Fibroblast of villous mesenchyme (primary cell): ENCODE measurements around the gene SPIN1. TPM values are rescaled to one million over a fixed set of nuclear protein-coding genes. Genes with fewer than 3 reads are reported as not detected.

Experiments
- DNase-seq: peaks from one replicate; pipeline ENCODE4 v3.0.0-alpha.2; 2010; ENCODE audit warnings: low read depth
- H3K4me3 ChIP-seq: 2 replicates; pipeline ENCODE4 v1.5.1; 2011; ENCODE audit warnings: low read depth, mild to moderate bottlenecking, low read length
- total RNA-seq: library from RNA; depleted of rRNA; stranded (reverse); fragments of >200 nt; gene quantifications from 2 replicates; pipeline ENCODE4 v1.2.3, GENCODE V29; 2012
- TF ChIP-seq, protein P1 (sequence below): IDR thresholded peaks from 2 replicates; pipeline ENCODE4 v1.5.1; 2012; ENCODE audit warnings: low read depth, mild to moderate bottlenecking, low read length; ENCODE audit not compliant: insufficient read depth

The SPIN1 gene
- total RNA-seq, 1 donor: 165 TPM

DNA sequence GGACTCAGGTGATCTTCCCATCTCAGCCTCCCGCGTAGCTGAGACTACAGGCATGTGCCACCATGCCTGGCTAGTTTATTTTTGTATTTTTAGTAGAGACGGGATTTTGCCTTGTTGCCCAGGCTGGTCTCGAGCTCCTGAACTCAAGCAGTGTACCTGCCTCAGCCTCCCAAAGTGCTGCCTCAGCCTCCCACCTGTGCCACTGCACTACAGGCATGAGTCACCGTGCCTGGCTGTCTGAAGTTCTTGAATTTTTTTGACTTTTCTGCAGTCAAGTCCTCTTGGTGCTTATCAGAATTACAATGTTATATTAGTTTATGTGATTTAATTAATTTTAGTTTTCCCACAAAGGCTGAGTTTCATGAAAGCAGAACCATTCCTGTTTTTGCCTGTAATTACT is 9.8 kb downstream of the SPIN1 start:
- H3K4me3 ChIP-seq: no peak overlapping the region
- no peak for DNase-seq
- TF ChIP-seq, protein P1, sequence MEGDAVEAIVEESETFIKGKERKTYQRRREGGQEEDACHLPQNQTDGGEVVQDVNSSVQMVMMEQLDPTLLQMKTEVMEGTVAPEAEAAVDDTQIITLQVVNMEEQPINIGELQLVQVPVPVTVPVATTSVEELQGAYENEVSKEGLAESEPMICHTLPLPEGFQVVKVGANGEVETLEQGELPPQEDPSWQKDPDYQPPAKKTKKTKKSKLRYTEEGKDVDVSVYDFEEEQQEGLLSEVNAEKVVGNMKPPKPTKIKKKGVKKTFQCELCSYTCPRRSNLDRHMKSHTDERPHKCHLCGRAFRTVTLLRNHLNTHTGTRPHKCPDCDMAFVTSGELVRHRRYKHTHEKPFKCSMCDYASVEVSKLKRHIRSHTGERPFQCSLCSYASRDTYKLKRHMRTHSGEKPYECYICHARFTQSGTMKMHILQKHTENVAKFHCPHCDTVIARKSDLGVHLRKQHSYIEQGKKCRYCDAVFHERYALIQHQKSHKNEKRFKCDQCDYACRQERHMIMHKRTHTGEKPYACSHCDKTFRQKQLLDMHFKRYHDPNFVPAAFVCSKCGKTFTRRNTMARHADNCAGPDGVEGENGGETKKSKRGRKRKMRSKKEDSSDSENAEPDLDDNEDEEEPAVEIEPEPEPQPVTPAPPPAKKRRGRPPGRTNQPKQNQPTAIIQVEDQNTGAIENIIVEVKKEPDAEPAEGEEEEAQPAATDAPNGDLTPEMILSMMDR: no peak

DNA sequence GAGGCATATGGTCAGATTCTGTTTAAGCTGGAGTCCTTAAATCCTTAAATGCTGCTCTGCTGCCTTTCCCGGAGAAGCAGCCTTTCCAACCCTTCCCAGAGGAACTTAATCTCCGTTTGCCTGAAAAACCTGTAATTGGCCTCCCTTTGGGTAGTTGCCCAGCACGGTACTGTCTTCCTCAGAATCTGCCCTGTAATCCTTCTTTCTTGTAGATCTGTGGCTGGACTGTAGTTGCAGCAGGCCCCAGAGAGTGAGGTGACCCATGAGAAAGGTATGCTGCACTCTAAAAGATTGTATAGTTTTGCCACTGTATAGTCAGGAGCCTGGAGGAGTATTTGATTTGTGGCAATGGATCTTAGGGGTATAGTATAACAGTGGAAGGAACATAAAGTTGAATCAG is 11.7 kb downstream of the SPIN1 start:
- TF ChIP-seq, protein P1: no peak
- peak; percentile 77 for DNase-seq
- no peak overlapping the region for H3K4me3 ChIP-seq

DNA sequence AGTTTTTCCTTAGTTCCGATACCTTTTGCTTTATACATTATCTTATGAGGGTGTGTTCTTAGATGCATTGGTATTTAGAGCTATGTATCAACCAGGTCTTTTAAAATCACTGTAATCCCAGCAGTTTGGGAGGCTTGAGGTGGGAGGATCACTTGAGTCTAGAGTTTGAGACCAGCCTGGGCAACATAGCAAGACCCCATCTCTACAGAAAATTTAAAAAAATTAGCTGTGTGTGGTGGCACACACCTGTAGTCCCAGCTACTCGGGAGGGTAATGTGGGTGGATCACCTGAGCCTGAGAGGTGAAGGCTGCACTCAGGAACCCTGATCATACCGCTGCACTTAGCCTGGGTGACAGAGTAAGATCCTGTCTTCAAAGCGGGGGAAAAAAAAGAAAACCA is 15.1 kb downstream of the SPIN1 start:
- TF ChIP-seq, protein P1: no peak
- H3K4me3 ChIP-seq: no peak overlapping the region
- DNase-seq: no peak

DNA sequence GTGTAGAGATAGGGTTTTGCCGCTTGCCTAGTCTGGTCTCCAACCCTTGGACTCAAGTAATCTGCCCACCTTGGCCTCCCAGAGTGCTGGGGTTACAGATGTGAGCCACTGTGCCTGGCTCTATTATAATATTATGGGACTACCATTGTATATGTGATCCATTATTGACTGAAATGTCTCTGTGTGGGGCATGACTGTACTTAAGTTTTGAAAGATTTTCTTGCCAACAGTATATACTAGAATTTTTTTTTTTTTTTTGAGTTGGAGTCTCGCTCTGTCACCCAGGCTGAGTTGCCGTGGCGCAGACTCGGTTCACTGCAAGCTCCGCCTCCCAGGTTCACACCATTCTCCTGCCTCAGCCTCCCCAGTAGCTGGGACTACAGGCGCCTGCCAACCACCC is 17.8 kb downstream of the SPIN1 start:
- TF ChIP-seq, protein P1: no peak
- no peak overlapping the region for H3K4me3 ChIP-seq
- no peak for DNase-seq

DNA sequence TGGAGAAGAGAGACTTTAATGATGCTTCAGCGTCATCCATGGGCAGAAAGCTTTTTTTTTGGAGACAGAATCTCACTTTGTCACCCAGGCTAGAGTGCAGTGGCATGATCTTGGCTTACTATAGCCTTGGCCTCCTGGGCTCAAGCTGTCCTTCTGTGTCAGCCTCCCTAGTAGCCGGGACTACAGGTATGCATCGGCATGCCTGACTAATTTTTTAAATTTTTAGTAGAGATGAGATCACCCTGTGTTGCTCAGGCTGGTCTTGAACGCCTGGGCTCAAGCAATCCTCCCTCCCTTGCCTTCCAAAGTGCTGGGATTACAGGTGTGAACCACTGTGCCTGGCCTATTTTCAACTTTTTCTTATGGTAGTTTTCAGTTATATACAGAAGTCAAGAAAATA is 23.2 kb downstream of the SPIN1 start:
- H3K4me3 ChIP-seq: no peak overlapping the region
- TF ChIP-seq, protein P1: no peak
- no peak for DNase-seq

DNA sequence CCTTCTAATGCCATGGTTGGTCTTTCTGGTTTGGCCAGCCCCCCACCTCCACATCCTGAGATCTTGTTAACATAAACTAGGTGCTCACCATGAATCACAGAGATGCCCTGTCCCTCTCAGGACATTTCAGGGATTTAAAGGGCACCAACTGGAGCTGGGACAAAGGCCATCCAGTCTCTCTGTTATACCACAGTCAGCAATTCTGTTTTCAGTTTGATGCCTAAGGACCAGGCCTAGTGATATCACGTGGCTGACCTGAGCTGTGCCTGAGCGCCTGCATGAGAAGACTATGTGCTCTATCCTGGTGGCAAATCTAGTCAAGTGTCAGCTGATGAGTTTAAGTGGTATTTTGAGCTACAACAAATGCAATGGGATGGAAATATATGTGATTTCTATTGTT is 26.1 kb downstream of the SPIN1 start:
- no peak for DNase-seq
- no peak overlapping the region for H3K4me3 ChIP-seq
- TF ChIP-seq, protein P1: no peak

DNA sequence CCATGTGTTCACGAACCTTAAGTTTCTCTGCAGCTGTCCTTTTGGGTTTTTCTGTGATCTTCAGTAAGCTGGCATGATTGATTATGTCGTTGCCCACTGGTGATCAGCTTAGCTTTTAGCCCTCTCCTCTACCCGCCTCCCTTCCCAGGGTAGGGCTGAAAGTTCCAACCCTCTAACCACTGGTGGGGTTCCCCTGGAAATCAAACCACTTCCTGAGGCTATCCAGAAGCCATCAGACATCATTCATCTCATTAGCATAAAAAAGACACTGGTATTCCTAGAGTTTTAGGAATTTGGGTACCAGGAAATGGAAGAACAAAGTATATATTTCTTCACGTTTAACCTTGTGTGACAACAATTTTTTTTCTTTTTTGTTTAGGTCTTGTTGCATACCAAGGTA is 29.8 kb downstream of the SPIN1 start:
- TF ChIP-seq, protein P1: no peak
- no peak for DNase-seq
- H3K4me3 ChIP-seq: no peak overlapping the region
